ENCODE data around the gene CRISP2.
"Not testable (repeated sequence)": the region's sequence is repeated elsewhere in the genome, so short reads cannot be mapped to it uniquely, and the experiment has no call there.

The CRISP2 gene

GRCh38 chr6:49713346-49713745, at the start of gene CRISP2:
Gene CRISP2, minus strand, starts transcription at chr6:49713543. Its CDS starts 4,347 bp downstream, at chr6:49709196.
- no peak for DNase-seq (ENCODE audit: low read depth)

- no peak for DNase-seq (ENCODE audit: low read depth)
Measured at GRCh38 chr6:49744259-49744658, 30.9 kb upstream of the CRISP2 start, which contains the start of gene CRISP3. Gene CRISP3, minus strand, starts transcription at chr6:49744388. Its CDS starts 21 bp downstream, at chr6:49744367.

- DNase-seq (ENCODE audit: low read depth): no peak
Measured at GRCh38 chr6:49743429-49743828, 30.1 kb upstream of the CRISP2 start.

- no peak for DNase-seq (ENCODE audit: low read depth)
Measured at GRCh38 chr6:49739423-49739822, 26.1 kb upstream of the CRISP2 start.

- no peak for DNase-seq (ENCODE audit: low read depth)
Measured at GRCh38 chr6:49736017-49736508, 22.7 kb upstream of the CRISP2 start.

- no peak for DNase-seq (ENCODE audit: low read depth)
Measured at GRCh38 chr6:49733680-49734079, 20.3 kb upstream of the CRISP2 start.

GRCh38 chr6:49732781-49733180, 19.4 kb upstream of the CRISP2 start:
- DNase-seq (ENCODE audit: low read depth): no peak

GRCh38 chr6:49730251-49730650, 16.9 kb upstream of the CRISP2 start:
- no peak for DNase-seq (ENCODE audit: low read depth)

GRCh38 chr6:49723917-49724316, 10.6 kb upstream of the CRISP2 start:
- DNase-seq (ENCODE audit: low read depth): not testable (repeated sequence)

- DNase-seq (ENCODE audit: low read depth): no peak
Measured at GRCh38 chr6:49721297-49721696, 8.0 kb upstream of the CRISP2 start.

- no peak for DNase-seq (ENCODE audit: low read depth)
Measured at GRCh38 chr6:49720372-49720771, 7.0 kb upstream of the CRISP2 start.

- no peak for DNase-seq (ENCODE audit: low read depth)
Measured at GRCh38 chr6:49698478-49698877, 14.9 kb downstream of the CRISP2 start.

GRCh38 chr6:49693512-49693911, 19.8 kb downstream of the CRISP2 start:
- no peak for DNase-seq (ENCODE audit: low read depth)

GRCh38 chr6:49692534-49692933, 20.8 kb downstream of the CRISP2 start:
- no peak for DNase-seq (ENCODE audit: low read depth)

- DNase-seq (ENCODE audit: low read depth): no peak
Measured at GRCh38 chr6:49676671-49677281, 36.6 kb downstream of the CRISP2 start.

- no peak for DNase-seq (ENCODE audit: low read depth)
Measured at GRCh38 chr6:49675816-49676215, 37.5 kb downstream of the CRISP2 start.

GRCh38 chr6:49668083-49668511, 45.2 kb downstream of the CRISP2 start:
- DNase-seq (ENCODE audit: low read depth): no peak

- DNase-seq (ENCODE audit: low read depth): no peak
Measured at GRCh38 chr6:49666930-49667757, 46.2 kb downstream of the CRISP2 start.

GRCh38 chr6:49666480-49666879, 46.9 kb downstream of the CRISP2 start:
- DNase-seq (ENCODE audit: low read depth): no peak

GRCh38 chr6:49664817-49665216, 48.5 kb downstream of the CRISP2 start:
- DNase-seq (ENCODE audit: low read depth): no peak

GRCh38 chr6:49664054-49664453, 49.3 kb downstream of the CRISP2 start:
- not testable (repeated sequence) for DNase-seq (ENCODE audit: low read depth)

GRCh38 chr6:49662892-49663261, 50.5 kb downstream of the CRISP2 start:
- no peak for DNase-seq (ENCODE audit: low read depth)

GRCh38 chr6:49662231-49662891, 51.0 kb downstream of the CRISP2 start:
- DNase-seq (ENCODE audit: low read depth): no peak
